ENCODE results near the gene MREG.
"Not testable (repeated sequence)": the region's sequence is repeated elsewhere in the genome, so short reads cannot be mapped to it uniquely, and the experiment has no call there.

The MREG gene

DNA sequence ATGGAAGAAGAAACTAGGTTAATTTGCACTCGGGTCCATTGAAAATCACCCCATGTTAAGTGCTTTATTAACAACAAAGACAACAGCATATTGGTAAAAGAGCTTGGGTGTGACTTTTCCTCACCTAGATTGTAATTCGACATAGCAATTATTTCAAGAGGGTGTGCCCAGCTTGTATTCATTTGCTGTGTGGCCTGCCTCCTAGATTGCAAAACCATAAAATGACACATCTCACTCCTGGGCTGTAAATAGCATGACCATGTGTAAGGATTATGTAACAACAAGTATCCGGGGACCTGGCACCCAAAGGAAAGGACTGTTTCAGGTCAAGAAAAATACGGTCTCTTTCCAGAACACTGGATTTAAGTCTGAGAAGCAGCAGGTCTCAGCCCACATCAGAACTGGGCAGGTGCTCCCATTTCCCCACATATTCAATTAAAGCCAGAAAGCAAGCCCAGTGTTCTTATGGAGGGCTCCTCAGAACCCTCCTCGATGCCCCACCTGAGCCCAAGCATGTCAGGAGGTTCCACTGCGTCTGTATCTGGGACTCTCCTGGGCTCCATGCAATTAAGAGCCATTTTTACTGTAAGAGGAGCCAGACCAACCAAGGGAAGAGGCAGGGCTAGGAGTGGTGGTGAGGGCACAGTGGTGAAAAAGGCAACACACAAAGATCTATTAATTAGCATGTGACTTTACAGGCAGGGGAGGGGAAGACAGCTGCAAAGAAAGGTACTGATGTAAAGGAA is 39.2 kb downstream of the MREG start:
- Histone ChIP-seq H3K4me3 (replicated peaks; ENCODE audit: low read depth, low read length) (no peak overlapping the region), H3K27me3 (replicated peaks; ENCODE audit: control insufficient read depth, insufficient read depth, low read length) (no peaks in the 10 kb centered on the region), H3K36me3 (ENCODE audit: control insufficient read depth, insufficient read depth, low read length) (peaks cover 2% of the 10 kb centered on the region; the same call in 1 of the 2 replicates)
- no peak for DNase-seq (ENCODE audit: extremely low read depth, insufficient read length)
- TF ChIP-seq, protein P1, sequence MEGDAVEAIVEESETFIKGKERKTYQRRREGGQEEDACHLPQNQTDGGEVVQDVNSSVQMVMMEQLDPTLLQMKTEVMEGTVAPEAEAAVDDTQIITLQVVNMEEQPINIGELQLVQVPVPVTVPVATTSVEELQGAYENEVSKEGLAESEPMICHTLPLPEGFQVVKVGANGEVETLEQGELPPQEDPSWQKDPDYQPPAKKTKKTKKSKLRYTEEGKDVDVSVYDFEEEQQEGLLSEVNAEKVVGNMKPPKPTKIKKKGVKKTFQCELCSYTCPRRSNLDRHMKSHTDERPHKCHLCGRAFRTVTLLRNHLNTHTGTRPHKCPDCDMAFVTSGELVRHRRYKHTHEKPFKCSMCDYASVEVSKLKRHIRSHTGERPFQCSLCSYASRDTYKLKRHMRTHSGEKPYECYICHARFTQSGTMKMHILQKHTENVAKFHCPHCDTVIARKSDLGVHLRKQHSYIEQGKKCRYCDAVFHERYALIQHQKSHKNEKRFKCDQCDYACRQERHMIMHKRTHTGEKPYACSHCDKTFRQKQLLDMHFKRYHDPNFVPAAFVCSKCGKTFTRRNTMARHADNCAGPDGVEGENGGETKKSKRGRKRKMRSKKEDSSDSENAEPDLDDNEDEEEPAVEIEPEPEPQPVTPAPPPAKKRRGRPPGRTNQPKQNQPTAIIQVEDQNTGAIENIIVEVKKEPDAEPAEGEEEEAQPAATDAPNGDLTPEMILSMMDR (IDR thresholded peaks at IDR 0.05; ENCODE audit: insufficient read depth, low read length, poor library complexity, severe bottlenecking), result no peak

DNA sequence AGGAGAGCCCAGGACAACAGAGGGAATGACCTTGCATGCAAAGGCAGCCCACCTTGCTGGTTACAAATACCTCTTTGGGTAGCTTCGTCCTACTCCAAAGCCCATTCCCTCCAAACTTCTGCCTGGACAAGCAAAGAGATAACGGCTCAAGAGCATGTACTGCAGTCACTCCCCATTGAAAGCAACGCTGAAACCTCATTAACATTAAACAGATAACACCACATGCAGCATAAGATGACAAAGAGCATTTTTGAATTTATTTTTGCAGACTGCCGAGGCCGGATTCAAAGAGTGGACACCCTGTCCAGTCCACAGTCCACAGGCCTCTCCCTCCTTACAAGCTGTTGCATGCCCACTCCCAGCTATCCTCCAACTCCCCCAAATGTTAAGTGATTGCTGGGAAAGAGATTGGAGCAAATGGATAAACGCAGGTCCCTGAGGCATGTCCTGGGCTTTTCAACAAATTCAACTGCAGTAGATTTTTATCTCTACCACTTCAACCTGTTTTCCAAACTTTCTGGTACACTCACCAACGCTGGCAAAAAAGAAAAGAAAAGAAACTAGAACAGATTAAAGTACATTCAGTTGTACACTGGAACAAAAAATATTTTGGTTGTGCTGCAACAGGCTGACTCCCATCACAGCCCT is 40.1 kb downstream of the MREG start:
- Histone ChIP-seq H3K4me3 (replicated peaks; ENCODE audit: low read depth, low read length) (no peak overlapping the region), H3K27me3 (replicated peaks; ENCODE audit: control insufficient read depth, insufficient read depth, low read length) (no peaks in the 10 kb centered on the region), H3K36me3 (ENCODE audit: control insufficient read depth, insufficient read depth, low read length) (peaks cover 2% of the 10 kb centered on the region; the same call in 1 of the 2 replicates)
- TF ChIP-seq, protein P1 (IDR thresholded peaks at IDR 0.05; ENCODE audit: insufficient read depth, low read length, poor library complexity, severe bottlenecking), result no peak
- DNase-seq (ENCODE audit: extremely low read depth, insufficient read length), result no peak

DNA sequence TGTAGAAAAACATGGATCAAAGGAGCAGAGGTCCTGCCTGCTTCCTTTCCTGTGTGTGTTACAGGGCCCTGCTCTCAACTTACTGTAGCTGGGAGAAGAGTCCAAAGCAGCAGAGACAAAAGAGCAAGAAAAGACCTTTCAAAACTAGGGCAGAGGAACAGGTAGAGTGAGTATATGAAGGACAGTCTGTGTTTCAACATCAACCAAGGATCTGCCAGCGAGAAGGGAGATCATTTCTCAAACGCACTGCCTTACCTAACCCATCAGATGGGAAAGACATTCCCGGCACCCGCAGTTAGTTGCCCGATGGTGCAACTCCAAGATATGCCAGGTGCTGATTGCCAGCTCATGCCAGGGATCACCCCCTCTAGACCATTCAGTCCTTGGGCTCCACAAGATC is 41.7 kb downstream of the MREG start:
- H3K27me3 ChIP-seq (replicated peaks; ENCODE audit: control insufficient read depth, insufficient read depth, low read length), result no peaks in the 10 kb centered on the region
- no peak for DNase-seq (ENCODE audit: extremely low read depth, insufficient read length)
- TF ChIP-seq, protein P1 (IDR thresholded peaks at IDR 0.05; ENCODE audit: insufficient read depth, low read length, poor library complexity, severe bottlenecking), result no peak
- peaks cover 2% of the 10 kb centered on the region; the same call in 1 of the 2 replicates for H3K36me3 ChIP-seq (ENCODE audit: control insufficient read depth, insufficient read depth, low read length)
- H3K4me3 ChIP-seq (replicated peaks; ENCODE audit: low read depth, low read length), result no peak overlapping the region

DNA sequence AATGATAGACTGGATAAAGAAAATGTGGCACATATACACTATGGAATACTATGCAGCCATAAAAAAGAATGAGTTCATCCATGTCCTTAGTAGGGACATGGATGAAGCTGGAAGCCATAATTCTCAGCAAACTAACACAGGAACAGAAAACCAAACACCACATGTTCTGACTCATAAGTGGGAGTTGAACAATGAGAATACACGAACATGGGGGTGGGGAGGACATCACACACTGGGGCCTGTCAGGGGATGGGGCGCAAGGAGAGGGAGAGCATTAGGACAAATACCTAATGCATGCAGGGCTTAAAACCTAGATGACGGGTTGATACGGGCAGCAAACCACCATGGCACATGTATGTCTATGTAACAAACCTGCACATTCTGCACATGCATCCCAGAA is 42.5 kb downstream of the MREG start:
- H3K4me3 ChIP-seq (replicated peaks; ENCODE audit: low read depth, low read length); H3K27me3 ChIP-seq (replicated peaks; ENCODE audit: control insufficient read depth, insufficient read depth, low read length); H3K36me3 ChIP-seq (ENCODE audit: control insufficient read depth, insufficient read depth, low read length); DNase-seq (ENCODE audit: extremely low read depth, insufficient read length): not testable (repeated sequence)

DNA sequence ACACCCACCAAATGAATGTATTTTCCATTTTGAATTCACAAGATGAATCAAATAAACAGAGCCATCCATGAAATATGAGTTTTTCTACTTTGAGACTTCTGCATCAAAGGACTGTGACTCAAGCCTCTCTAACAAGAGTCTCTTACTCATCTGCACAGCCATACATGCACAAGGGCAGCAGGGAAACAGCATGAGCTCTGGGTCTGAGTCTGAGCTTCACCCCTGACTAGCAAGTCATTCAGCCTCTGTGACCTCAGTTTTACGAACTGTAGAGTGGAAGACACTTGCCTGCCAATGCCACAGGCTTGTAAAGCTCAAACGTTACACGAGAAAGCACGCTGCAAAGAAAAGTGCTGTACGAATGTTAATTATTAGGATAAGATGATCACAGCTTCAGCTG is 42.9 kb downstream of the MREG start:
- Histone ChIP-seq H3K36me3 (ENCODE audit: control insufficient read depth, insufficient read depth, low read length) (peaks cover 2% of the 10 kb centered on the region; the same call in 1 of the 2 replicates), H3K27me3 (replicated peaks; ENCODE audit: control insufficient read depth, insufficient read depth, low read length) (no peaks in the 10 kb centered on the region), H3K4me3 (replicated peaks; ENCODE audit: low read depth, low read length) (no peak overlapping the region)
- no peak for DNase-seq (ENCODE audit: extremely low read depth, insufficient read length)
- TF ChIP-seq, protein P1 (IDR thresholded peaks at IDR 0.05; ENCODE audit: insufficient read depth, low read length, poor library complexity, severe bottlenecking), result no peak

DNA sequence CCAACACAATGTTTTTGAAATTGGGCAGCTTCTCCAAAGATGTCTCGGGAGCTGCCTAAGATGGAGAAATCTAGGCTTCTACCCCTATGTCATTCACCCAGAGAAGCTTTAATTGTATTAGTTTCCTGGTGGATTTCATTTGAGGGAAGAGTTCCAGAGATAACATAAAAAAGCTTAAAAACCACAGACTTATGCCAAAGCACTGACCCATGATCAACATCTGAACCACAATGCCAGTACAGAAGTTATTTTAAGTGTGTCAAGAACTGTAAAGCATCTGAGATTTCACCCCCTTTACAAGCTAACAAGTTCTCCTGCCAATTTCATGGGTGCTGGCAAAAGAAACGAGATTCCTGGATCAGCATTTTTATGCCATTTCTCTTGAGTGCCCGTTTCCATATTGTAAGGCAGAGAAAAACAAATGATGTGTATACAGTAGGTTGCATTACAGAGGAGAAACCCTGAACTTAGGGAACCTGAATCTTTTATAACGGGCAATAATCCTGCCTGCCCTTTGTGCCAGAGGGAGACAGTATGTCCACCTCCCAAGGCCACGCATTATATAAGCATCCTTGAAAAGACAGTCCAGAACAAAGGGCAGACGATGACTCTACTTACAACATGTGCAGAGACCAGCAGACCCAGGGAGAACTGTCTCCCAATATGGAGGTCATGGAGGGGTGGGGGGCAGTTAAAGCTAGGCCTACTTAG is 44.1 kb downstream of the MREG start:
- no peak overlapping the region for H3K4me3 ChIP-seq (replicated peaks; ENCODE audit: low read depth, low read length)
- no peaks in the 10 kb centered on the region for H3K27me3 ChIP-seq (replicated peaks; ENCODE audit: control insufficient read depth, insufficient read depth, low read length)
- TF ChIP-seq, protein P1 (IDR thresholded peaks at IDR 0.05; ENCODE audit: insufficient read depth, low read length, poor library complexity, severe bottlenecking), result no peak
- peaks cover 2% of the 10 kb centered on the region; the same call in 1 of the 2 replicates for H3K36me3 ChIP-seq (ENCODE audit: control insufficient read depth, insufficient read depth, low read length)
- no peak for DNase-seq (ENCODE audit: extremely low read depth, insufficient read length)
